ENCODE measurements around the gene HAGH. TPM values are rescaled to one million over a fixed set of nuclear protein-coding genes. Genes with fewer than 3 reads are reported as not detected.

Gene HAGH
- total RNA-seq, 1 experiment from 2014 or later: 48.1 TPM

DNA sequence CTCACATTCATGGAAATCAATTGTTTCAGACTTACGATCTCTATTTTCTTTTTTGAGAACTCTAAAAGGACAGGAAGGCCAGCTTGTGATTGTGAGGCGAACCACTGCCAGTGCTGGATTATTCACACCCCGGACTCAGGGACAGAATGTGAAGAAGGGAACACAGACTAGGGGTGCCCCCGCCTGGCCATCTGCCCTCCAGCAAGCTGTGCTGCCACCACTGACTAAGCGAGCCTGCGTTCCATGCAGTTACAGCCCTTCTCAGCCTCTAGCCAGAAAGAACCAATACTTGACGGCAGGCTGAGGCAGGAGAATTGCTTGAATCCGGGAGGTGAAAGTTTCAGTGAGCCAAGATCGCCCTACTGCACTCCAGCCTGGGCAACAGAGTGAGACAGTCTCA, 2.8 kb downstream of the HAGH start:
- POLR2A ChIA-PET: interaction anchor here (0.6 kb wide), 1 partner anchor 12 kb away, joined by 4 read pairs; no protein-coding TSS in a partner anchor

DNA sequence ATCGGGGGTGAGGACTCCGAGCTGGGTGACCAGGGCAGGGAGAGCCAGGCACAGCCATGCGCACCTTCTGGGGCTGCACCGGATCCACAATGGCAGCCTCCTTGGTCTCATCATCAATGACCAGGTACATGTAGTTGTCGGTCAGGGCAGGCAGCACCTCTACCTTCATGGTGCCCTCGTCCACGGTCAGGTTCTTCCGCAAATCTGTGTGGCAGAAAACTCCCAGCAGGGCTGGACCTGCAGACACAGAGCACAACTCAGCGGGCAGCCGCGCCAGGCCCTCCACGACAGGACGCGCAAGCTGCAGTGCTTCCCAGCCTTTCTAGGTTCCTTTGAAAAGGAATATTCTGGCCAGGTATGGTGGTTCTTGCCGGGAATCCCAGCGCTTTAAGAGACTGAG, 3.8 kb downstream of the HAGH start:
- Mint-ChIP-seq H3K4me3 (ENCODE audit: unreplicated experiment) (no peak overlapping the region), H3K9me3 (ENCODE audit: unreplicated experiment) (no peaks in the 10 kb centered on the region), H3K36me3 (ENCODE audit: insufficient read depth, unreplicated experiment) (peaks cover 14% of the 10 kb centered on the region), H3K4me1 (ENCODE audit: low read depth, unreplicated experiment) (no peaks in the 10 kb centered on the region), H3K27me3 (ENCODE audit: insufficient read depth, unreplicated experiment) (no peaks in the 10 kb centered on the region), H3K27ac (ENCODE audit: unreplicated experiment) (no peak overlapping the region)
- no peaks in the 10 kb centered on the region for H3K27me3 ChIP-seq (replicated peaks; ENCODE audit: control insufficient read depth, insufficient read depth, low read length)
- ChIA-PET POLR2A (no interaction called here), CTCF (no interaction called here)
- H3K9me3 ChIP-seq: no peaks in the 10 kb centered on the region
- intact Hi-C loops (cut with micrococcal nuclease; ENCODE audit: unreplicated experiment): loop anchor here (5.0 kb wide), 1 partner anchor 40 kb away; the partner anchor contains the start of genes NUBP2 and SPSB3
- H3K36me3 ChIP-seq (ENCODE audit: control insufficient read depth, insufficient read depth, low read length): peaks cover 1% of the 10 kb centered on the region; the same call in 1 of the 2 replicates
- BruUV-seq (replicated peaks): no TSS peak
- TF ChIP-seq, protein P1, sequence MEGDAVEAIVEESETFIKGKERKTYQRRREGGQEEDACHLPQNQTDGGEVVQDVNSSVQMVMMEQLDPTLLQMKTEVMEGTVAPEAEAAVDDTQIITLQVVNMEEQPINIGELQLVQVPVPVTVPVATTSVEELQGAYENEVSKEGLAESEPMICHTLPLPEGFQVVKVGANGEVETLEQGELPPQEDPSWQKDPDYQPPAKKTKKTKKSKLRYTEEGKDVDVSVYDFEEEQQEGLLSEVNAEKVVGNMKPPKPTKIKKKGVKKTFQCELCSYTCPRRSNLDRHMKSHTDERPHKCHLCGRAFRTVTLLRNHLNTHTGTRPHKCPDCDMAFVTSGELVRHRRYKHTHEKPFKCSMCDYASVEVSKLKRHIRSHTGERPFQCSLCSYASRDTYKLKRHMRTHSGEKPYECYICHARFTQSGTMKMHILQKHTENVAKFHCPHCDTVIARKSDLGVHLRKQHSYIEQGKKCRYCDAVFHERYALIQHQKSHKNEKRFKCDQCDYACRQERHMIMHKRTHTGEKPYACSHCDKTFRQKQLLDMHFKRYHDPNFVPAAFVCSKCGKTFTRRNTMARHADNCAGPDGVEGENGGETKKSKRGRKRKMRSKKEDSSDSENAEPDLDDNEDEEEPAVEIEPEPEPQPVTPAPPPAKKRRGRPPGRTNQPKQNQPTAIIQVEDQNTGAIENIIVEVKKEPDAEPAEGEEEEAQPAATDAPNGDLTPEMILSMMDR (IDR thresholded peaks at IDR 0.05; ENCODE audit: insufficient read depth in 1 of 2, low read depth in 1 of 2, low read length in 1 of 2, severe bottlenecking in 1 of 2, unreplicated experiment in 1 of 2): no peak
- H3K4me3 ChIP-seq (ENCODE audit: low read depth, low read length): no peak overlapping the region
- DNase-seq: peak in 1 of 2 experiments; percentile 16
- no peaks in the 10 kb centered on the region for H3K4me1 ChIP-seq

More for the DNA sequence above, 2.8 kb downstream of the HAGH start:
- CTCF ChIA-PET: interaction anchor here (0.7 to 1.1 kb wide), 3 partner anchors 41 to 217 kb away, joined by 3 to 4 read pairs (median 4); partner anchors contain the start of genes EME2, MRPS34, NUBP2 and SPSB3
- Histone ChIP-seq H3K4me1 (peaks cover 6% of the 10 kb centered on the region; the same call in 1 of the 2 replicates), H3K9me3 (no peaks in the 10 kb centered on the region), H3K4me3 (ENCODE audit: low read depth, low read length) (no peak overlapping the region), H3K27me3 (replicated peaks; ENCODE audit: control insufficient read depth, insufficient read depth, low read length) (no peaks in the 10 kb centered on the region), H3K36me3 (ENCODE audit: control insufficient read depth, insufficient read depth, low read length) (peaks cover 1% of the 10 kb centered on the region; the same call in 1 of the 2 replicates)
- intact Hi-C loops (cut with micrococcal nuclease; ENCODE audit: unreplicated experiment): loop anchor here (5.0 kb wide), 1 partner anchor 42 kb away; the partner anchor contains the start of genes NUBP2 and SPSB3
- H3K36me3 Mint-ChIP-seq (ENCODE audit: insufficient read depth, unreplicated experiment): peaks cover 14% of the 10 kb centered on the region
- BruUV-seq (replicated peaks): no TSS peak
- H3K27me3 Mint-ChIP-seq (ENCODE audit: insufficient read depth, unreplicated experiment): no peaks in the 10 kb centered on the region
- H3K4me1 Mint-ChIP-seq (ENCODE audit: low read depth, unreplicated experiment): no peaks in the 10 kb centered on the region
- H3K4me3 Mint-ChIP-seq (ENCODE audit: unreplicated experiment): no peak overlapping the region
- peak; percentile 54 to 56 for DNase-seq
- TF ChIP-seq, protein P1 (IDR thresholded peaks at IDR 0.05; ENCODE audit: insufficient read depth in 1 of 2, low read depth in 1 of 2, low read length in 1 of 2, severe bottlenecking in 1 of 2, unreplicated experiment in 1 of 2): peak in 1 of 2 experiments; percentile 54
- no peaks in the 10 kb centered on the region for H3K9me3 Mint-ChIP-seq (ENCODE audit: unreplicated experiment)
- no peak overlapping the region for H3K27ac Mint-ChIP-seq (ENCODE audit: unreplicated experiment)

DNA sequence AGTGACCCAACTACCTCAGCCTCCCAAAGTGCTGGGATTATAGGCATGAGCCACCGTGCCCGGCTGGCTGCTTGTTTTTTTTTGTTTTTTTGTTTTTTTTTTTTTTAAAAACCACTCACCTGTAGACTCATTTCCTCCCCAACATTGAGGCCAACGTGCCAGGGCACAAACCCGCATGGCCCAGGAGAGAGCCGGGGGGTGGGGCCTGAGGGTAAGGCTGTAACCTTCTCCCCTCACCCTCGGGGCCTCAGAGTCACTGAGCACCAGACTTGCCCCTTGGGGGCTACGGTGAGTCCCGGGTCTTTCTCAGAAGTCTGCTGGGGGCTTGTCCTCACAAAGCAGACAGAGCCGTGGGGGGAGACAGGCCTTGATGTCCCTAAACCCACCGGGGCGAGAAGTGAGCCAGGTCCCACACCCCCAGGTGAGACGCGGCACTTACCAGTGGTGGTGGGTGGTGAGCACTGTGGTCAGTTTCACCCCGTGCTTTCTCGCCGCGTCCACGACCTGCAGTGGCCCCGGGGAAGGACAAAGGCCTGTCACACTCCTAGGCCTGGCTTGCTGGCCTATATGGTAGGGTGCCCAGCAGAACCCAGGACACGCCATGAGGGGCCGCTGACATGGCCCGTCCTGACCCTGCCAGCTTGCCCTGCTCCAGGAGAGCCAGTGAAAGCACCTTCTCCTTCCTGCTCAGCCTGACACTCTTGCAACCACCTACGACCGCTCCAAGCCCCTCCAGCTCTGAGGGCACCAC, 4.6 kb downstream of the HAGH start:
- Histone ChIP-seq H3K4me3 (ENCODE audit: low read depth, low read length) (no peak overlapping the region), H3K27me3 (replicated peaks; ENCODE audit: control insufficient read depth, insufficient read depth, low read length) (no peaks in the 10 kb centered on the region), H3K9me3 (no peaks in the 10 kb centered on the region), H3K36me3 (ENCODE audit: control insufficient read depth, insufficient read depth, low read length) (peaks cover 1% of the 10 kb centered on the region; the same call in 1 of the 2 replicates), H3K4me1 (no peaks in the 10 kb centered on the region)
- Mint-ChIP-seq H3K9me3 (ENCODE audit: unreplicated experiment) (no peaks in the 10 kb centered on the region), H3K4me1 (ENCODE audit: low read depth, unreplicated experiment) (no peaks in the 10 kb centered on the region), H3K4me3 (ENCODE audit: unreplicated experiment) (no peak overlapping the region), H3K36me3 (ENCODE audit: insufficient read depth, unreplicated experiment) (peaks cover 17% of the 10 kb centered on the region), H3K27ac (ENCODE audit: unreplicated experiment) (no peak overlapping the region), H3K27me3 (ENCODE audit: insufficient read depth, unreplicated experiment) (no peaks in the 10 kb centered on the region)
- TF ChIP-seq, protein P1 (IDR thresholded peaks at IDR 0.05; ENCODE audit: insufficient read depth in 1 of 2, low read depth in 1 of 2, low read length in 1 of 2, severe bottlenecking in 1 of 2, unreplicated experiment in 1 of 2): no peak
- intact Hi-C loops (cut with micrococcal nuclease; ENCODE audit: unreplicated experiment): loop anchor here (5.0 kb wide), 1 partner anchor 40 kb away; the partner anchor contains the start of genes NUBP2 and SPSB3
- BruUV-seq (replicated peaks): no TSS peak
- ChIA-PET CTCF (no interaction called here), POLR2A (no interaction called here)
- DNase-seq: peak in 1 of 2 experiments; percentile 14

All from Caco-2 (cell line).